ENCODE data around the gene LY6G5C. TPM values are rescaled to one million over a fixed set of nuclear protein-coding genes. Genes with fewer than 3 reads are reported as not detected.
A peak's percentile ranks its signal among the peaks of the same experiment; 100 is the strongest.

Gene LY6G5C
- total and polyA plus RNA-seq, 9 of the 15 experiments (the other 6 are each of a cell fraction or from before 2014, with no cell fraction given): 0.10 to 0.67 (median 0.46) TPM; not detected in 4

DNA sequence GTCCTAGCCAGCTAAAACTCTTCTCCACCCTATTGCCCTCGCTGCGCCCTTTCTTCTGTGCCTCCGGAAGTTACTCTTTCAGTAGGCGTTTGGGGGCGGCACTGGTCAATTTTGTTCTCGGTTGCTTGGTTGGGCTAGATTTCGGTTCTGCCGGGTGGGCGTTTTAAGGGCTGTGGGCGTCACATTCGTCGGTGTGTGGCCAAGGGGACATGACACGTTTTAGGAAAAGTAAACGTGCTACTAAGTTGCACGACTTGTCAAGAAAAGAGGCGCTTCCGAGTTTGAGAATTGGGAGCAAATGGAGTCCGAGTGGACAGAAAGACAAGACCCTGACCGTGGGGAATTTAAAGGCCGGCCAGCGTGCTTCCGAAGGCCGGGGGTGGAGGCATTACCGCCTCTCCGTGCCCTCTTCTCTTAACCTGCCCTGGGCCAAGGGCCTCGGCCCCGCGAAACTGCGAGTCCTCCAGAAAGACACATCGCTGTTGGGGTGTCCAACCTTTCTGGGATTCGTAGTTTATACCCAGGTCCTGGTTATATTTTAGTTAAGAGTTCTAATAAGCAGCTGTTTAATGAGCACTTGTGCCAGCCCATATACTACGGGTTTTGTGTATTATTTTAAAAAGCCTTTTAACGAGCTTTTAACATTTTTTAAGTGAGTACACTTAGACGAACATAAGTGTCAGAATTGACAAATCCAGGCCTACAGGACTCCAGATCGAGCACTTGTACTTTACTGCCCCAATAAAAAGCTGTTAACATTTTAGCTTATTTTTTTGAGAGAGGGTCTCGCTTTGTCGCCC, 27.7 kb downstream of the LY6G5C start:
- H3K36me3 ChIP-seq (ENCODE audit: control insufficient read depth, insufficient read depth, low read length): peaks cover 64% of the 10 kb centered on the region
- 7% methylated on average over 37 of the region's 37 CpGs for WGBS (ENCODE audit: insufficient coverage, low coverage, missing lambda C conversion rate)
- intact Hi-C loops (cut with micrococcal nuclease): loop anchor here (1.0 kb wide), 5 partner anchors 7 to 210 kb away; partner anchors contain the start of genes C6orf47 and DDX39B
- TF ChIP-seq SNIP1 (IDR thresholded peaks at IDR 0.05; ENCODE audit: low read depth) (no peak), MEIS2 (IDR thresholded peaks at IDR 0.05; ENCODE audit: partially characterized antibody) (no peak), VEZF1 (CRISPR knock-in tag; IDR thresholded peaks at IDR 0.05) (no peak), DMBX1 (CRISPR knock-in tag; IDR thresholded peaks at IDR 0.05; ENCODE audit: borderline replicate concordance) (peak; percentile 78; the same call in 1 of the 2 replicates), FOXK2 (conservative IDR thresholded peaks at IDR 0.05 in 1 of 2, IDR thresholded peaks at IDR 0.05 in 1 of 2; ENCODE audit: low read depth in 2 of 2) (peak; percentile 93; a peak in 3 of 4 replicates), ZNF583 (CRISPR knock-in tag; IDR thresholded peaks at IDR 0.05) (0 out of 2 replicates have a peak, but pooled peaks have one; percentile 17), NR2C2 (CRISPR knock-in tag; IDR thresholded peaks at IDR 0.05) (peak; percentile 42; the same call in 1 of the 2 replicates), NR2C2 (tag; IDR thresholded peaks at IDR 0.05) (peak; percentile 98), ZNF121 (CRISPR knock-in tag; conservative IDR thresholded peaks at IDR 0.05) (0 out of 2 replicates have a peak, but pooled peaks have one; percentile 15), SMARCB1 (IDR thresholded peaks at IDR 0.05; ENCODE audit: insufficient read length, low read depth) (no peak), ATF3 (IDR thresholded peaks at IDR 0.05) (no peak), ATF3 (CRISPR knock-in tag; conservative IDR thresholded peaks at IDR 0.05) (no peak), POLR3A (IDR thresholded peaks at IDR 0.05; ENCODE audit: borderline replicate concordance, extremely low read depth, insufficient read depth, insufficient read length) (no peak), PTBP1 (IDR thresholded peaks at IDR 0.05; ENCODE audit: low read depth, low read length) (no peak), SMAD1 (IDR thresholded peaks at IDR 0.05; ENCODE audit: low read depth, low read length, partially characterized antibody) (peak; percentile 92)
- TF ChIP-seq, protein P1, sequence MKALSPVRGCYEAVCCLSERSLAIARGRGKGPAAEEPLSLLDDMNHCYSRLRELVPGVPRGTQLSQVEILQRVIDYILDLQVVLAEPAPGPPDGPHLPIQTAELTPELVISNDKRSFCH (CRISPR knock-in tag; IDR thresholded peaks at IDR 0.05): no peak
- TF ChIP-seq, protein P1 (tag; IDR thresholded peaks at IDR 0.05): 0 out of 2 replicates have a peak, but pooled peaks have one; percentile 26
- TF ChIP-seq, protein P2, sequence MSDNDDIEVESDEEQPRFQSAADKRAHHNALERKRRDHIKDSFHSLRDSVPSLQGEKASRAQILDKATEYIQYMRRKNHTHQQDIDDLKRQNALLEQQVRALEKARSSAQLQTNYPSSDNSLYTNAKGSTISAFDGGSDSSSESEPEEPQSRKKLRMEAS (CRISPR knock-in tag; IDR thresholded peaks at IDR 0.05): no peak; the same call in none of the 2 replicates

More for the DNA sequence above, 27.7 kb downstream of the LY6G5C start:
- peak overlapping the region; percentile 95 to 97 for H3K9ac ChIP-seq (ENCODE audit: insufficient read depth in 1 of 2, low read depth in 2 of 2, low read length in 2 of 2)
- H3K4me1 ChIP-seq (replicated peaks in 1 of 2; ENCODE audit: control insufficient read depth in 2 of 2, insufficient read depth in 2 of 2, low read length in 2 of 2): peaks cover 22 to 26% of the 10 kb centered on the region in 2 experiments
- H3K9me3 ChIP-seq (replicated peaks; ENCODE audit: control insufficient read depth, insufficient read depth, low read depth, low read length): no peaks in the 10 kb centered on the region
- peak; percentile 83 for ATAC-seq
- CTCF ChIA-PET (ENCODE audit: low intra/inter-chr PET ratio): no interaction called here
- H3K4me2 ChIP-seq (ENCODE audit: insufficient read depth, low read length): peak overlapping the region; percentile 90
- in situ Hi-C loops (cut with MboI): no loop called here
- peaks cover 2% of the 10 kb centered on the region for H4K20me1 ChIP-seq (replicated peaks; ENCODE audit: control insufficient read depth, insufficient read depth, low read length)
- peak; percentile 97 for FAIRE-seq
- H3K79me2 ChIP-seq (ENCODE audit: control insufficient read depth, insufficient read depth, low read length): peaks cover 83% of the 10 kb centered on the region
- H3K27ac ChIP-seq (ENCODE audit: extremely low read depth, low read depth, low read length): peak overlapping the region; percentile 98
- POLR2A ChIA-PET: interaction anchor here (0.5 to 8.5 kb wide), 55 partner anchors 10 to 1723 kb away, joined by 3 to 267 read pairs (median 7); partner anchors contain the start of genes C6orf47, CLIC1, CSNK2B and DDAH2
- TSS peak; percentile 97 for BruUV-seq (replicated peaks)
- H3K27me3 ChIP-seq (ENCODE audit: control insufficient read depth in 2 of 2, insufficient read depth in 2 of 2, low read length in 2 of 2): no peaks in the 10 kb centered on the region
- no peaks in the 10 kb centered on the region for H3K9me1 ChIP-seq (ENCODE audit: control insufficient read depth, insufficient read depth, low read length)
- peak overlapping the region; percentile 73 for H3K4me3 ChIP-seq
- peak overlapping the region; percentile 94 for H2AFZ ChIP-seq (ENCODE audit: low read depth, low read length)
- peak; percentile 94 to 99 (median 96) for DNase-seq (ENCODE audit: extremely low read depth in 1 of 4, low spot score in 3 of 4)
